ENCODE data around the gene MINAR2. TPM values are rescaled to one million over a fixed set of nuclear protein-coding genes. Genes with fewer than 3 reads are reported as not detected.

MINAR2 gene
- total RNA-seq, result not detected in 2 replicates

- no peak within 1 kb of the TSS for H3K4me3 ChIP-seq (ENCODE audit: low read depth, low read length)
- TF ChIP-seq CTCF (conservative IDR thresholded peaks at IDR 0.05; ENCODE audit: low read depth, low read length), result no peak
- no peak for DNase-seq (ENCODE audit: low read depth)
Observed at GRCh38 chr5:129747572-129748407, at the start of gene MINAR2. Gene MINAR2 (plus strand): TSS chr5:129748094. CDS start chr5:129748191, 97 bp downstream.

GRCh38 chr5:129698661-129699060 lies 49.2 kb upstream of the MINAR2 start:
- DNase-seq (ENCODE audit: low read depth), result no peak
- H3K4me3 ChIP-seq (ENCODE audit: low read depth, low read length), result no peak overlapping the region

GRCh38 chr5:129716235-129716634 lies 31.7 kb upstream of the MINAR2 start:
- TF ChIP-seq CTCF (conservative IDR thresholded peaks at IDR 0.05; ENCODE audit: low read depth, low read length), result no peak
- H3K4me3 ChIP-seq (ENCODE audit: low read depth, low read length), result no peak overlapping the region
- DNase-seq (ENCODE audit: low read depth), result no peak

More at GRCh38 chr5:129698661-129699060, 49.2 kb upstream of the MINAR2 start:
- TF ChIP-seq CTCF (conservative IDR thresholded peaks at IDR 0.05; ENCODE audit: low read depth, low read length), result peak; percentile 39

- H3K4me3 ChIP-seq (ENCODE audit: low read depth, low read length), result no peak overlapping the region
- DNase-seq (ENCODE audit: low read depth), result no peak
- no peak for TF ChIP-seq CTCF (conservative IDR thresholded peaks at IDR 0.05; ENCODE audit: low read depth, low read length)
Observed at GRCh38 chr5:129716651-129717050, 31.2 kb upstream of the MINAR2 start.

- no peak for DNase-seq (ENCODE audit: low read depth)
- no peak for TF ChIP-seq CTCF (conservative IDR thresholded peaks at IDR 0.05; ENCODE audit: low read depth, low read length)
- H3K4me3 ChIP-seq (ENCODE audit: low read depth, low read length), result no peak overlapping the region
Observed at GRCh38 chr5:129717751-129718310, 30.1 kb upstream of the MINAR2 start.

- DNase-seq (ENCODE audit: low read depth), result no peak
- no peak overlapping the region for H3K4me3 ChIP-seq (ENCODE audit: low read depth, low read length)
- no peak for TF ChIP-seq CTCF (conservative IDR thresholded peaks at IDR 0.05; ENCODE audit: low read depth, low read length)
Observed at GRCh38 chr5:129718471-129719090, 29.3 kb upstream of the MINAR2 start.

Data from epithelial cell of proximal tubule (primary cell).